ENCODE data around the gene CTNNBIP1. TPM values are rescaled to one million over a fixed set of nuclear protein-coding genes. Genes with fewer than 3 reads are reported as not detected.
"Not testable (repeated sequence)": the region's sequence is repeated elsewhere in the genome, so short reads cannot be mapped to it uniquely, and the experiment has no call there.

CTNNBIP1 gene
- total and polyA plus RNA-seq, 8 donors: 9.4 to 27.3 (median 19.1) TPM

GRCh38 chr1:9920606-9921005 is 10.5 kb upstream of the CTNNBIP1 start:
- FAIRE-seq (no peak), ATAC-seq (no peak), DNase-seq (no peak)
- H3K36me3 ChIP-seq: no peaks in the 10 kb centered on the region
- no peak overlapping the region for H3K4me3 ChIP-seq
- H3K27me3 ChIP-seq: no peaks in the 10 kb centered on the region
- H3K9me3 ChIP-seq: no peaks in the 10 kb centered on the region
- H3K4me1 ChIP-seq: no peaks in the 10 kb centered on the region
- intact Hi-C loops (cut with DNase I): no loop called here
- no peak overlapping the region for H3K27ac ChIP-seq
- TF ChIP-seq CTCF (IDR thresholded peaks at IDR 0.05): no peak
- 83 to 89% methylated on average over 5 of the region's 5 CpGs for WGBS, 2 donors

- 73 to 77% methylated on average over 1 of the region's 1 CpG for WGBS, 2 donors
- intact Hi-C loops (cut with DNase I): no loop called here
- no peaks in the 10 kb centered on the region for H3K9me3 ChIP-seq
- no peaks in the 10 kb centered on the region for H3K36me3 ChIP-seq
- TF ChIP-seq CTCF (IDR thresholded peaks at IDR 0.05): no peak
- FAIRE-seq: no peak
- H3K4me3 ChIP-seq: no peak overlapping the region
- H3K27ac ChIP-seq: no peak overlapping the region
- ATAC-seq: no peak
- DNase-seq: no peak
- H3K27me3 ChIP-seq: no peaks in the 10 kb centered on the region
- peaks cover 0 to 10% (median 9%) of the 10 kb centered on the region in 3 donors for H3K4me1 ChIP-seq
Measured at GRCh38 chr1:9917901-9918300, 7.8 kb upstream of the CTNNBIP1 start.

- H3K4me1 ChIP-seq: peaks cover 0 to 10% (median 9%) of the 10 kb centered on the region in 3 donors
- H3K27ac ChIP-seq; H3K4me3 ChIP-seq; H3K27me3 ChIP-seq; DNase-seq; H3K36me3 ChIP-seq; intact Hi-C loops (cut with DNase I); H3K9me3 ChIP-seq; ATAC-seq; FAIRE-seq: not testable (repeated sequence)
- WGBS, 2 donors: 86 to 91% methylated on average over 3 of the region's 3 CpGs
Measured at GRCh38 chr1:9917495-9917894, 7.4 kb upstream of the CTNNBIP1 start.

- H3K36me3 ChIP-seq: no peaks in the 10 kb centered on the region
- no peaks in the 10 kb centered on the region for H3K27me3 ChIP-seq
- H3K4me3 ChIP-seq: no peak overlapping the region
- ATAC-seq (no peak), FAIRE-seq (no peak), DNase-seq (no peak)
- TF ChIP-seq CTCF (IDR thresholded peaks at IDR 0.05): no peak
- no peak overlapping the region for H3K27ac ChIP-seq
- H3K9me3 ChIP-seq: no peaks in the 10 kb centered on the region
- peaks cover 0 to 11% (median 10%) of the 10 kb centered on the region in 3 donors for H3K4me1 ChIP-seq
- 89 to 91% methylated on average over 2 of the region's 2 CpGs for whole genome bisulfite sequencing, 2 donors
- intact Hi-C loops (cut with DNase I): no loop called here
Measured at GRCh38 chr1:9916452-9916851, 6.4 kb upstream of the CTNNBIP1 start.

- ATAC-seq: no peak
- no peak for DNase-seq
- WGBS, 2 donors: 28 to 32% methylated on average over 2 of the region's 2 CpGs
- no peak for TF ChIP-seq CTCF (IDR thresholded peaks at IDR 0.05)
- intact Hi-C loops (cut with DNase I): no loop called here
- H3K4me1 ChIP-seq: peaks cover 4 to 16% (median 14%) of the 10 kb centered on the region in 3 donors
- no peak for FAIRE-seq
- H3K4me3 ChIP-seq: no peak overlapping the region
- H3K9me3 ChIP-seq: no peaks in the 10 kb centered on the region
- H3K27me3 ChIP-seq: no peaks in the 10 kb centered on the region
- no peaks in the 10 kb centered on the region for H3K36me3 ChIP-seq
- no peak overlapping the region for H3K27ac ChIP-seq
Measured at GRCh38 chr1:9914610-9914937, 4.5 kb upstream of the CTNNBIP1 start.
